Esophagus muscularis mucosa (tissue), 4 donors: ENCODE data around the gene EYA4. TPM values are rescaled to one million over a fixed set of nuclear protein-coding genes. Genes with fewer than 3 reads are reported as not detected.

Experiments used
- DNase-seq: peaks from one replicate; pipeline ENCODE4 v3.0.0-alpha.2; 2017; ENCODE audit errors: extremely low spot score
- H3K27ac ChIP-seq, 4 donors: fragments of 200-600 bp; sonication (generic); replicated peaks in 1 of 4; 1 replicate in 3 of 4; 2 replicates in 1 of 4; pipeline ENCODE4 v1.5.1; 2016 to 2019; ENCODE audit warnings: mild to moderate bottlenecking in 1 of 4
- H3K27me3 ChIP-seq, 4 donors: fragments of 200-600 bp; sonication (generic); one replicate each; pipeline versions ENCODE4 v1.5.1 to v1.6.0; 2016 to 2019
- H3K36me3 ChIP-seq, 4 donors: fragments of 200-600 bp; sonication (generic); one replicate each; pipeline ENCODE4 v1.5.1; 2016 to 2019
- H3K4me1 ChIP-seq, 4 donors: fragments of 200-600 bp; sonication (generic); one replicate each; pipeline ENCODE4 v1.5.1; 2016 to 2019
- H3K4me3 ChIP-seq, 4 donors: fragments of 200-600 bp; sonication (generic); 1 replicate in 2 of 4; 2 replicates in 2 of 4; pipeline ENCODE4 v1.5.1; 2016 to 2019; ENCODE audit warnings: mild to moderate bottlenecking in 4 of 4, moderate library complexity in 1 of 4
- H3K9me3 ChIP-seq, 4 donors: fragments of 200-600 bp; sonication (generic); 1 replicate in 3 of 4; 2 replicates in 1 of 4; pipeline ENCODE4 v1.5.1; 2016 to 2019
- EP300 ChIP-seq: sonication (generic); formaldehyde crosslinking; IDR thresholded peaks from one replicate; pipeline ENCODE4 v1.6.1; 2017; ENCODE audit warnings: antibody characterized with exemption
- POLR2A ChIP-seq: fragments of 450-650 bp; IDR thresholded peaks from one replicate; pipeline ENCODE4 v1.6.1; 2017; ENCODE audit warnings: antibody characterized with exemption, moderate library complexity, mild to moderate bottlenecking, low read depth
- POLR2AphosphoS5 ChIP-seq, 2 donors: sonication (generic); formaldehyde crosslinking; IDR thresholded peaks; one replicate each; pipeline ENCODE4 v1.6.1; 2017; ENCODE audit warnings: antibody characterized with exemption in 2 of 2
- WGBS: methylation state at CpG from one replicate; pipeline ENCODE4 v1.1.5; 2018; 5-methylcytosine and 5-hydroxymethylcytosine counted together
- intact Hi-C: fragments of 100-400 bp; cut with DNase I; formaldehyde crosslinking; loops from one replicate; pipeline ENCODE4 v1.15.1; 2023
- total RNA-seq, 4 donors: library from RNA; depleted of rRNA; stranded (reverse); fragments of >200 nt; gene quantifications; one replicate each; pipeline versions ENCODE4 v1.1.0 to v1.2.1, GENCODE V29; 2016
- TF ChIP-seq, protein P1 (sequence below), 3 experiments: fragments of 200-600 bp in 2 of 3; fragments of 450-650 bp in 1 of 3; sonication (generic) in 2 of 3; IDR thresholded peaks; one replicate each; pipeline ENCODE4 v1.5.1; 2017 to 2019; ENCODE audit warnings: antibody characterized with exemption in 3 of 3, mild to moderate bottlenecking in 2 of 3, moderate library complexity in 1 of 3

The EYA4 gene
- total RNA-seq, 4 donors from 2014 or later, result 1.5 to 3.3 (median 2.5) TPM

- TF ChIP-seq POLR2A (no peak), EP300 (no peak), POLR2AphosphoS5 (IDR thresholded peaks at IDR 0.05) (no peak)
- TF ChIP-seq, protein P1, sequence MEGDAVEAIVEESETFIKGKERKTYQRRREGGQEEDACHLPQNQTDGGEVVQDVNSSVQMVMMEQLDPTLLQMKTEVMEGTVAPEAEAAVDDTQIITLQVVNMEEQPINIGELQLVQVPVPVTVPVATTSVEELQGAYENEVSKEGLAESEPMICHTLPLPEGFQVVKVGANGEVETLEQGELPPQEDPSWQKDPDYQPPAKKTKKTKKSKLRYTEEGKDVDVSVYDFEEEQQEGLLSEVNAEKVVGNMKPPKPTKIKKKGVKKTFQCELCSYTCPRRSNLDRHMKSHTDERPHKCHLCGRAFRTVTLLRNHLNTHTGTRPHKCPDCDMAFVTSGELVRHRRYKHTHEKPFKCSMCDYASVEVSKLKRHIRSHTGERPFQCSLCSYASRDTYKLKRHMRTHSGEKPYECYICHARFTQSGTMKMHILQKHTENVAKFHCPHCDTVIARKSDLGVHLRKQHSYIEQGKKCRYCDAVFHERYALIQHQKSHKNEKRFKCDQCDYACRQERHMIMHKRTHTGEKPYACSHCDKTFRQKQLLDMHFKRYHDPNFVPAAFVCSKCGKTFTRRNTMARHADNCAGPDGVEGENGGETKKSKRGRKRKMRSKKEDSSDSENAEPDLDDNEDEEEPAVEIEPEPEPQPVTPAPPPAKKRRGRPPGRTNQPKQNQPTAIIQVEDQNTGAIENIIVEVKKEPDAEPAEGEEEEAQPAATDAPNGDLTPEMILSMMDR (IDR thresholded peaks at IDR 0.05), result no peak
- Histone ChIP-seq H3K4me1 (no peaks in the 10 kb centered on the region), H3K9me3 (no peaks in the 10 kb centered on the region), H3K27ac (no peak overlapping the region), H3K36me3 (no peaks in the 10 kb centered on the region), H3K27me3 (no peaks in the 10 kb centered on the region), H3K4me3 (no peak overlapping the region)
- intact Hi-C loops, result no loop called here
- no peak for DNase-seq
- 87% methylated on average over 2 of the region's 2 CpGs for WGBS
Observed at GRCh38 chr6:133408132-133408531, 167.0 kb downstream of the EYA4 start.

DNA sequence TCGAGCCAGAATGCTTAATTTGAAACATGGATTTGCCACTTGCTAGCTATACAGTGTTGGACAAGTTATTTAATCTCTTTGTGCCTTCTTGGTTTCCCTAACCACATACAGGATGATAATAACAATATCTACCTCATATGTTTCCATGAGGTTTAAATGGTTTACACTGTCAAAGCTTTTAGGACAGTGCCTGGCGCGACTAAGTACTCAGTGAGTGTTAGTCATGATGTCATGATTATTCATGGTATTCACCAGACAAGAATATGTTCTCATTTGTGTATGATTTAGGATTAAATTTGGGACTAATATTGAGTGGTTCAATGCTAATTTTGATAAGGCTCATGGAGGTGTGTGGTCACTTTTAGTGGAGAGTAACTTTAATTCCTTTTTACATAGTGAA lies 167.4 kb downstream of the EYA4 start:
- no peak overlapping the region for H3K27ac ChIP-seq
- TF ChIP-seq POLR2AphosphoS5 (IDR thresholded peaks at IDR 0.05), result no peak
- TF ChIP-seq EP300, result no peak
- TF ChIP-seq, protein P1 (IDR thresholded peaks at IDR 0.05), result no peak
- TF ChIP-seq POLR2A, result no peak
- no peaks in the 10 kb centered on the region for H3K36me3 ChIP-seq
- no peaks in the 10 kb centered on the region for H3K4me1 ChIP-seq
- WGBS, result 89% methylated on average over 3 of the region's 3 CpGs
- H3K4me3 ChIP-seq, result no peak overlapping the region
- no peak for DNase-seq
- H3K27me3 ChIP-seq, result no peaks in the 10 kb centered on the region
- intact Hi-C loops, result no loop called here
- H3K9me3 ChIP-seq, result no peaks in the 10 kb centered on the region

GRCh38 chr6:133410638-133411435 lies 169.7 kb downstream of the EYA4 start:
- intact Hi-C loops, result no loop called here
- 61% methylated on average over 6 of the region's 6 CpGs for WGBS

DNA sequence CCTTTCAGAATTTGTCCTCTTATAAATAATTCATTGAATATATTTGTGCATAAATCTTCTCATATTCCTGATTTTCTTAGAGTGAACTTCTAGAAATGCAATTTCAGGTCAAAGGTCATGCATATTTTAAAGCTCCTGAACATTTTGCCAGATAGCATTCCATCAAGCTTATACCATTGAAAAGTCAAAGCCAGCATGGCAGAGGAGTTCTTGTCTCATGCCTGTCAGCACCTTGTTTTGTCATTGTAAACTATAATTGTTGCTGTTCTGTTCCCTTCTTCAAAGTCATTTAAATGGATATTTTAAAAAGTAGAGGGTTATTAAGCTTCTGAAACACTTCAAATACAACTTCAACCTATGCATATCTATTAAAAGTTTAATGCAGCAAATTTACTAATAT lies 170.6 kb downstream of the EYA4 start:
- intact Hi-C loops, result no loop called here
- Histone ChIP-seq H3K27ac (no peak overlapping the region), H3K4me3 (no peak overlapping the region), H3K9me3 (no peaks in the 10 kb centered on the region), H3K4me1 (no peaks in the 10 kb centered on the region), H3K27me3 (no peaks in the 10 kb centered on the region), H3K36me3 (no peaks in the 10 kb centered on the region)
- no peak for DNase-seq
- no peak for TF ChIP-seq EP300
- TF ChIP-seq, protein P1 (IDR thresholded peaks at IDR 0.05), result no peak
- no peak for TF ChIP-seq POLR2A
- TF ChIP-seq POLR2AphosphoS5 (IDR thresholded peaks at IDR 0.05), result no peak

More at GRCh38 chr6:133410638-133411435, 169.7 kb downstream of the EYA4 start:
- Histone ChIP-seq H3K27ac (no peak overlapping the region), H3K4me3 (no peak overlapping the region), H3K27me3 (no peaks in the 10 kb centered on the region), H3K36me3 (no peaks in the 10 kb centered on the region), H3K9me3 (no peaks in the 10 kb centered on the region), H3K4me1 (no peaks in the 10 kb centered on the region)
- no peak for DNase-seq
- TF ChIP-seq POLR2A, result no peak

GRCh38 chr6:133415262-133415661 lies 174.1 kb downstream of the EYA4 start:
- Histone ChIP-seq H3K36me3 (no peaks in the 10 kb centered on the region), H3K27ac (no peak overlapping the region), H3K9me3 (no peaks in the 10 kb centered on the region), H3K27me3 (no peaks in the 10 kb centered on the region), H3K4me3 (no peak overlapping the region), H3K4me1 (no peaks in the 10 kb centered on the region)
- WGBS, result 73% methylated on average over 5 of the region's 5 CpGs
- TF ChIP-seq, protein P1 (IDR thresholded peaks at IDR 0.05), result no peak
- TF ChIP-seq POLR2A (no peak), EP300 (no peak), POLR2AphosphoS5 (IDR thresholded peaks at IDR 0.05) (no peak)
- no peak for DNase-seq
- intact Hi-C loops, result no loop called here
